Measurements from ENCODE around the gene CDKN1C. TPM values are rescaled to one million over a fixed set of nuclear protein-coding genes. Genes with fewer than 3 reads are reported as not detected.
A peak's percentile ranks its signal among the peaks of the same experiment; 100 is the strongest.

Gene CDKN1C
- total RNA-seq (100 to 1,000 TPM in 1 of 2 donors, 10 to 100 TPM in 1; 37.3 to 107 TPM), polyA plus RNA-seq (ENCODE audit: insufficient read length in 2 of 2) (10 to 100 TPM; 56.2 to 60.9 TPM)
- long read RNA-seq, donor 1, transcript CDKN1C-203 (3 exons, 1,930 nt), result minor isoform, 10 of 40 reads
- long read RNA-seq, donor 1, transcript CDKN1C-204 (4 exons, 1,771 nt), result major isoform, 22 of 40 reads
- long read RNA-seq, donor 1, transcript CDKN1C-205 (2 exons, 944 nt), result minor isoform, 7 of 40 reads
- long read RNA-seq, donor 1, partial matches to known transcripts, result 0 of 40 reads
- long read RNA-seq, donor 1, other reads (novel, unspliced or antisense), result 0 of 40 reads
- long read RNA-seq, donor 2, transcript CDKN1C-204 (4 exons, 1,771 nt), result major isoform, 8 of 13 reads
- long read RNA-seq, donor 2, partial matches to known transcripts, result 0 of 13 reads
- long read RNA-seq, donor 2, other reads (novel, unspliced or antisense), result 0 of 13 reads
- long read RNA-seq, donor 3, transcript CDKN1C-203 (3 exons, 1,930 nt), result minor isoform, 6 of 23 reads
- long read RNA-seq, donor 3, transcript CDKN1C-204 (4 exons, 1,771 nt), result major isoform, 13 of 23 reads
- long read RNA-seq, donor 3, partial matches to known transcripts, result 0 of 23 reads
- long read RNA-seq, donor 3, other reads (novel, unspliced or antisense), result 0 of 23 reads
- long read RNA-seq, donor 4, transcript CDKN1C-204 (4 exons, 1,771 nt), result major isoform, 30 of 84 reads
- long read RNA-seq, donor 4, transcript CDKN1C-205 (2 exons, 944 nt), result minor isoform, 26 of 84 reads
- long read RNA-seq, donor 4, transcript CDKN1C-203 (3 exons, 1,930 nt), result minor isoform, 18 of 84 reads
- long read RNA-seq, donor 4, transcript CDKN1C-201 (4 exons, 1,193 nt), result minor isoform, 8 of 84 reads
- long read RNA-seq, donor 4, partial matches to known transcripts, result 0 of 84 reads
- long read RNA-seq, donor 4, other reads (novel, unspliced or antisense), result 0 of 84 reads

- peak in 5 of 6 donors; percentile 78 to 96 (median 83) for DNase-seq (ENCODE audit: low read depth in 4 of 6, low spot score in 6 of 6)
- H3K4me1 ChIP-seq (ENCODE audit: control insufficient read depth, insufficient read depth, low read length), result peaks cover 58% of the 10 kb centered on the region
- peak within 1 kb of the TSS; percentile 73 for H3K4me3 ChIP-seq (ENCODE audit: low read depth, low read length)
- no peaks in the 10 kb centered on the region for H3K9me3 ChIP-seq (ENCODE audit: control insufficient read depth, insufficient read depth, low read length)
- H3K36me3 ChIP-seq (ENCODE audit: control insufficient read depth, insufficient read depth, low read length), result peaks cover 16% of the 10 kb centered on the region
- WGBS (ENCODE audit: insufficient coverage), result 0% methylated on average over 34 of the region's 61 CpGs
- peak within 1 kb of the TSS; percentile 61 for H3K27ac ChIP-seq (ENCODE audit: low read depth, low read length)
- H3K27me3 ChIP-seq (ENCODE audit: control insufficient read depth, insufficient read depth, low read length), result no peaks in the 10 kb centered on the region
These were observed at the start of gene CDKN1C for GRCh38 chr11:2885678-2886081. Gene CDKN1C (minus strand): TSS chr11:2885775. CDS start chr11:2885456, 319 bp downstream.

- no peak for DNase-seq (ENCODE audit: low read depth in 4 of 6, low spot score in 6 of 6)
- Histone ChIP-seq H3K9me3 (ENCODE audit: control insufficient read depth, insufficient read depth, low read length) (peaks cover 5% of the 10 kb centered on the region), H3K27ac (ENCODE audit: low read depth, low read length) (no peak overlapping the region), H3K4me3 (ENCODE audit: low read depth, low read length) (no peak overlapping the region), H3K36me3 (ENCODE audit: control insufficient read depth, insufficient read depth, low read length) (peaks cover 5% of the 10 kb centered on the region), H3K4me1 (ENCODE audit: control insufficient read depth, insufficient read depth, low read length) (peaks cover 21% of the 10 kb centered on the region), H3K27me3 (ENCODE audit: control insufficient read depth, insufficient read depth, low read length) (peaks cover 21% of the 10 kb centered on the region)
- WGBS (ENCODE audit: insufficient coverage), result 75% methylated on average over 9 of the region's 14 CpGs
These were observed 49.1 kb upstream of the CDKN1C start for GRCh38 chr11:2934611-2935239.

GRCh38 chr11:2934021-2934550 is 48.5 kb upstream of the CDKN1C start:
- Histone ChIP-seq H3K4me3 (ENCODE audit: low read depth, low read length) (no peak overlapping the region), H3K9me3 (ENCODE audit: control insufficient read depth, insufficient read depth, low read length) (peaks cover 5% of the 10 kb centered on the region), H3K27ac (ENCODE audit: low read depth, low read length) (no peak overlapping the region), H3K4me1 (ENCODE audit: control insufficient read depth, insufficient read depth, low read length) (peaks cover 23% of the 10 kb centered on the region), H3K27me3 (ENCODE audit: control insufficient read depth, insufficient read depth, low read length) (peaks cover 26% of the 10 kb centered on the region), H3K36me3 (ENCODE audit: control insufficient read depth, insufficient read depth, low read length) (peaks cover 5% of the 10 kb centered on the region)
- WGBS (ENCODE audit: insufficient coverage), result 98% methylated on average over 4 of the region's 7 CpGs
- no peak for DNase-seq (ENCODE audit: low read depth in 4 of 6, low spot score in 6 of 6)

- 60% methylated on average over 12 of the region's 12 CpGs for WGBS (ENCODE audit: insufficient coverage)
- H3K27ac ChIP-seq (ENCODE audit: low read depth, low read length), result no peak overlapping the region
- peaks cover 31% of the 10 kb centered on the region for H3K27me3 ChIP-seq (ENCODE audit: control insufficient read depth, insufficient read depth, low read length)
- no peak for DNase-seq (ENCODE audit: low read depth in 4 of 6, low spot score in 6 of 6)
- peaks cover 28% of the 10 kb centered on the region for H3K4me1 ChIP-seq (ENCODE audit: control insufficient read depth, insufficient read depth, low read length)
- H3K36me3 ChIP-seq (ENCODE audit: control insufficient read depth, insufficient read depth, low read length), result peaks cover 5% of the 10 kb centered on the region
- H3K9me3 ChIP-seq (ENCODE audit: control insufficient read depth, insufficient read depth, low read length), result peaks cover 5% of the 10 kb centered on the region
- no peak overlapping the region for H3K4me3 ChIP-seq (ENCODE audit: low read depth, low read length)
These were observed 47.9 kb upstream of the CDKN1C start for GRCh38 chr11:2933375-2934020.

- WGBS (ENCODE audit: insufficient coverage), result 72% methylated on average over 15 of the region's 15 CpGs
- no peak for DNase-seq (ENCODE audit: low read depth in 4 of 6, low spot score in 6 of 6)
- Histone ChIP-seq H3K4me3 (ENCODE audit: low read depth, low read length) (no peak overlapping the region), H3K27me3 (ENCODE audit: control insufficient read depth, insufficient read depth, low read length) (peaks cover 38% of the 10 kb centered on the region), H3K9me3 (ENCODE audit: control insufficient read depth, insufficient read depth, low read length) (peaks cover 5% of the 10 kb centered on the region), H3K4me1 (ENCODE audit: control insufficient read depth, insufficient read depth, low read length) (peaks cover 33% of the 10 kb centered on the region), H3K36me3 (ENCODE audit: control insufficient read depth, insufficient read depth, low read length) (peaks cover 5% of the 10 kb centered on the region), H3K27ac (ENCODE audit: low read depth, low read length) (no peak overlapping the region)
These were observed 47.3 kb upstream of the CDKN1C start for GRCh38 chr11:2932850-2933251.

GRCh38 chr11:2931771-2932738 is 46.5 kb upstream of the CDKN1C start:
- Histone ChIP-seq H3K4me3 (ENCODE audit: low read depth, low read length) (no peak overlapping the region), H3K27ac (ENCODE audit: low read depth, low read length) (no peak overlapping the region), H3K4me1 (ENCODE audit: control insufficient read depth, insufficient read depth, low read length) (peaks cover 33% of the 10 kb centered on the region), H3K27me3 (ENCODE audit: control insufficient read depth, insufficient read depth, low read length) (peaks cover 46% of the 10 kb centered on the region), H3K9me3 (ENCODE audit: control insufficient read depth, insufficient read depth, low read length) (no peaks in the 10 kb centered on the region), H3K36me3 (ENCODE audit: control insufficient read depth, insufficient read depth, low read length) (peaks cover 5% of the 10 kb centered on the region)
- WGBS (ENCODE audit: insufficient coverage), result 79% methylated on average over 10 of the region's 13 CpGs
- DNase-seq (ENCODE audit: low read depth in 4 of 6, low spot score in 6 of 6), result no peak

- Histone ChIP-seq H3K27me3 (ENCODE audit: control insufficient read depth, insufficient read depth, low read length) (peaks cover 47% of the 10 kb centered on the region), H3K9me3 (ENCODE audit: control insufficient read depth, insufficient read depth, low read length) (no peaks in the 10 kb centered on the region), H3K36me3 (ENCODE audit: control insufficient read depth, insufficient read depth, low read length) (peaks cover 5% of the 10 kb centered on the region), H3K4me1 (ENCODE audit: control insufficient read depth, insufficient read depth, low read length) (peaks cover 33% of the 10 kb centered on the region), H3K27ac (ENCODE audit: low read depth, low read length) (no peak overlapping the region), H3K4me3 (ENCODE audit: low read depth, low read length) (no peak overlapping the region)
- no peak for DNase-seq (ENCODE audit: low read depth in 4 of 6, low spot score in 6 of 6)
- 33% methylated on average over 1 of the region's 4 CpGs for WGBS (ENCODE audit: insufficient coverage)
These were observed 45.8 kb upstream of the CDKN1C start for GRCh38 chr11:2931420-2931746.

- Histone ChIP-seq H3K4me3 (ENCODE audit: low read depth, low read length) (no peak overlapping the region), H3K4me1 (ENCODE audit: control insufficient read depth, insufficient read depth, low read length) (peaks cover 33% of the 10 kb centered on the region), H3K9me3 (ENCODE audit: control insufficient read depth, insufficient read depth, low read length) (no peaks in the 10 kb centered on the region), H3K36me3 (ENCODE audit: control insufficient read depth, insufficient read depth, low read length) (peaks cover 5% of the 10 kb centered on the region), H3K27me3 (ENCODE audit: control insufficient read depth, insufficient read depth, low read length) (peaks cover 47% of the 10 kb centered on the region), H3K27ac (ENCODE audit: low read depth, low read length) (no peak overlapping the region)
- peak in 1 of 6 donors; percentile 15 for DNase-seq (ENCODE audit: low read depth in 4 of 6, low spot score in 6 of 6)
- WGBS (ENCODE audit: insufficient coverage), result 39% methylated on average over 19 of the region's 21 CpGs
These were observed 45.3 kb upstream of the CDKN1C start for GRCh38 chr11:2930704-2931419.

All from spinal cord (tissue), 10 donors.